Measurements from ENCODE around the gene UBE3B. TPM values are rescaled to one million over a fixed set of nuclear protein-coding genes. Genes with fewer than 3 reads are reported as not detected.

Gene UBE3B
- polyA plus RNA-seq, 1 experiment = 43.9 TPM

DNA sequence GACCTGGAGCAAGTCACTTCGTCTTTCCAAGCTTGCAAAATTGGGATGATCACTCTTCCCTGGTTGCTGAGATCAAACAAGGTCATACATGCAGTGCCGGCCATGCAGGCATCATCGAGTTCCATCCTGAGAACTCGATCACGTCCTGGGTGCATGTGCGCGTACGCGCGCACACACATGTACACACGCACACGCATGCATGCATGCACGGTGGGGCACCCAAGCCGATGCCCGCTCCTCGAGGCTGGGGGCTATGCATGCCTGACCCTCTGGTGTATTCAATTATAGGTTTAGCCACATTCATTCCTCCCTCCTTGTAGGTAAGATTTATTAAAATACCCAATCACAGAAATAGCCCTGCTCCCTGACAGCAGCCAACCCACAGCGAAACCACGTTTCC, 69.9 kb downstream of the UBE3B start:
- TF ChIP-seq, protein P1, sequence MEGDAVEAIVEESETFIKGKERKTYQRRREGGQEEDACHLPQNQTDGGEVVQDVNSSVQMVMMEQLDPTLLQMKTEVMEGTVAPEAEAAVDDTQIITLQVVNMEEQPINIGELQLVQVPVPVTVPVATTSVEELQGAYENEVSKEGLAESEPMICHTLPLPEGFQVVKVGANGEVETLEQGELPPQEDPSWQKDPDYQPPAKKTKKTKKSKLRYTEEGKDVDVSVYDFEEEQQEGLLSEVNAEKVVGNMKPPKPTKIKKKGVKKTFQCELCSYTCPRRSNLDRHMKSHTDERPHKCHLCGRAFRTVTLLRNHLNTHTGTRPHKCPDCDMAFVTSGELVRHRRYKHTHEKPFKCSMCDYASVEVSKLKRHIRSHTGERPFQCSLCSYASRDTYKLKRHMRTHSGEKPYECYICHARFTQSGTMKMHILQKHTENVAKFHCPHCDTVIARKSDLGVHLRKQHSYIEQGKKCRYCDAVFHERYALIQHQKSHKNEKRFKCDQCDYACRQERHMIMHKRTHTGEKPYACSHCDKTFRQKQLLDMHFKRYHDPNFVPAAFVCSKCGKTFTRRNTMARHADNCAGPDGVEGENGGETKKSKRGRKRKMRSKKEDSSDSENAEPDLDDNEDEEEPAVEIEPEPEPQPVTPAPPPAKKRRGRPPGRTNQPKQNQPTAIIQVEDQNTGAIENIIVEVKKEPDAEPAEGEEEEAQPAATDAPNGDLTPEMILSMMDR (IDR thresholded peaks at IDR 0.05; ENCODE audit: insufficient read depth, low read depth, low read length) = no peak
- H3K36me3 ChIP-seq (ENCODE audit: control insufficient read depth, insufficient read depth, low read length) = no peaks in the 10 kb centered on the region
- ChIA-PET POLR2A (no interaction called here), CTCF (no interaction called here)
- no peak for DNase-seq (ENCODE audit: low read depth)
- peaks cover 5% of the 10 kb centered on the region; the same call in 1 of the 2 replicates for H3K27me3 ChIP-seq (ENCODE audit: control insufficient read depth, insufficient read depth, low read length)
- no peak overlapping the region for H3K4me3 ChIP-seq (ENCODE audit: low read depth, low read length)

- Histone ChIP-seq H3K36me3 (ENCODE audit: control insufficient read depth, insufficient read depth, low read length) (no peaks in the 10 kb centered on the region), H3K4me3 (ENCODE audit: low read depth, low read length) (no peak overlapping the region), H3K27me3 (ENCODE audit: control insufficient read depth, insufficient read depth, low read length) (peaks cover 9% of the 10 kb centered on the region; the same call in 1 of the 2 replicates)
- ChIA-PET CTCF (no interaction called here), POLR2A (no interaction called here)
- no peak for DNase-seq (ENCODE audit: low read depth)
- TF ChIP-seq, protein P1 (IDR thresholded peaks at IDR 0.05; ENCODE audit: insufficient read depth, low read depth, low read length) = no peak
Observed at GRCh38 chr12:109548258-109548657, 70.8 kb downstream of the UBE3B start.

DNA sequence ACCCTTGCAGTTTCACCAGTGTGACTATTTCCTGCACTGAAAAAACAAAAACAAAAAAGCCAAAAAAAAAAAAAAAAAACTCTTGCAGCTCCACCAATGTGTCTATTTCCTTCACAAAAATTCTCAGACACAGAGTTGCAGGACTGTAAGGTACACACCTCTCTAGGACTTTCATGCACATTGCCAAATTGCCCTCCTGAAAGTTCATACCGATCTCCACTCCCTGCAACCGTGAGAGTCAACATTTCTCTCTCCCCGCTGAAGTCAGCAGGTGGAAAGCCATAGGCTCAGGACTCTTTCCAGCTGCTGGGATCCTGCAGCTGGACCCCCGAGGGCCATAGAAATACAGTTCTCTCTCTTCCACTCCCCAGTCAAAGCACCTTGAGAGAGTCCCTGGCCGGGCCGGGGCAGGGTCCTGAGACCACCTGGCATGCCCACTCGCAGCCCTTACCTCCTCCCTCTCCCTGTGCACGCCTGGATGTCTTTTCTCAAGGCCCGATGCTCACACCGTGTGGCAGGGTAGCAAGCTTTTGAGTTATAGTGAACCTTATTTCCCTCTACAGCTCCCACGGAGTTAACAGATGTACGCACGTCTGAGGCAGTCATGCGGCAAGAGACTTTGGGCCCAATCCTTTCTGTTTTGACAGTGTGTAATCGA, 72.3 kb downstream of the UBE3B start:
- CTCF ChIA-PET = interaction anchor here (0.5 to 1.6 kb wide), 4 partner anchors 26 to 1388 kb away, joined by 3 to 5 read pairs (median 4); no protein-coding TSS in a partner anchor
- Histone ChIP-seq H3K27me3 (ENCODE audit: control insufficient read depth, insufficient read depth, low read length) (peaks cover 17% of the 10 kb centered on the region), H3K4me3 (ENCODE audit: low read depth, low read length) (no peak overlapping the region), H3K36me3 (ENCODE audit: control insufficient read depth, insufficient read depth, low read length) (no peaks in the 10 kb centered on the region)
- no peak for DNase-seq (ENCODE audit: low read depth)
- TF ChIP-seq, protein P1 (IDR thresholded peaks at IDR 0.05; ENCODE audit: insufficient read depth, low read depth, low read length) = no peak
- POLR2A ChIA-PET = no interaction called here

DNA sequence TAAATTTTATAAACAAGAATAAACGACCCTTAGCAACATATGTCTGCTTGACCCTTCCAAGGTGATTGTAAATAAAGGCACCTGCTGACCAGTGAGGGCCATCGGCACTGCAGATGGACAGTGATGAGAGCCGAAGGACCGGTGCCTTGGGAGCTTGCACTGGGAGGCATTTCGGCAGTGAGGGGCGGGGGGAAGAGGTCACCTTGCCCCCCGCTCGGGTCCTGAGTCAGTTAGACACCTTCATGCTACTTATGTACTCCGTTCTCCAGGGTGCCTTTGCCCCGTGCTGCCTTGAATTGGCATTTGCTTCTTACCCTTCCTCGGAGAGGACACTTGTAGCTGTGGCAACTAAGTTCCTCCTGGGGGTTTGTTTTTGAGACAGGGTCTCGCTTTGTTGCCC, 72.8 kb downstream of the UBE3B start:
- TF ChIP-seq, protein P1 (IDR thresholded peaks at IDR 0.05; ENCODE audit: insufficient read depth, low read depth, low read length) = no peak
- Histone ChIP-seq H3K4me3 (ENCODE audit: low read depth, low read length) (no peak overlapping the region), H3K36me3 (ENCODE audit: control insufficient read depth, insufficient read depth, low read length) (no peaks in the 10 kb centered on the region), H3K27me3 (ENCODE audit: control insufficient read depth, insufficient read depth, low read length) (peaks cover 17% of the 10 kb centered on the region)
- no peak for DNase-seq (ENCODE audit: low read depth)
- POLR2A ChIA-PET = no interaction called here
- CTCF ChIA-PET = interaction anchor here (0.5 to 1.6 kb wide), 5 partner anchors 26 to 1387 kb away, joined by 3 to 5 read pairs (median 4); no protein-coding TSS in a partner anchor

DNA sequence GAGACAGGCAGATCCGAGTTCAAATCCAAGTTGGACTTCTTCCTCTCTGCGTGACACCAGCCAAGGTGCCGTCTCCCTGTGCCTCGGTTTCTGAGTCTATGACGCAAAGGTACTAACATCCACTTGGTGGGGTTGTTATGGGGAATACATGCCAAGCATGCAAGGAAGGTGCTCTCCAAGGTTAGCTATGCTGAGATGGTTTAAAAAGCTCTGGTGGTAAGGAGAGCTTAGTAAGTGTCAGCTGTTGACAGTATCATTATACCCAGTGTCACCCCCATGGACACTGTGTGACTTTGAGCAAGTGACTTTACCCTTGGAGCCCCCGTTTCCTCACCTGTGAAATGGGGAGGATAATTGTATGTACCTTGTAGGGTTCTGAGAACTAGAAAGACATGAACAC, 73.7 kb downstream of the UBE3B start:
- TF ChIP-seq, protein P1 (IDR thresholded peaks at IDR 0.05; ENCODE audit: insufficient read depth, low read depth, low read length) = no peak
- CTCF ChIA-PET = interaction anchor here (1.2 to 1.6 kb wide), 2 partner anchors 27 to 124 kb away, joined by 3 to 4 read pairs; no protein-coding TSS in a partner anchor
- peaks cover 17% of the 10 kb centered on the region for H3K27me3 ChIP-seq (ENCODE audit: control insufficient read depth, insufficient read depth, low read length)
- POLR2A ChIA-PET = no interaction called here
- H3K4me3 ChIP-seq (ENCODE audit: low read depth, low read length) = no peak overlapping the region
- no peak for DNase-seq (ENCODE audit: low read depth)
- no peaks in the 10 kb centered on the region for H3K36me3 ChIP-seq (ENCODE audit: control insufficient read depth, insufficient read depth, low read length)
